K562 (cell line): ENCODE results near the gene CHRM4. TPM values are rescaled to one million over a fixed set of nuclear protein-coding genes. Genes with fewer than 3 reads are reported as not detected.

ENCODE experiments used
- ATAC-seq: fragments of 200-7000 bp; cut with Tn5 transposase; 3 replicates; pipeline ENCODE4 v1.9.1; 2020; ENCODE audit warnings: moderate library complexity
- BruUV-seq: library from RNA; stranded (reverse); fragments of 400-500 nt; replicated peaks from 2 replicates; lab custom pipeline; 2021; lab: Mats Ljungman, UMichigan
- CTCF ChIA-PET: fragments of 300-600 bp; formaldehyde crosslinking; extraction: SDS; loops from one replicate; lab custom pipeline; 2021; ENCODE audit warnings: low intra/inter-chr PET ratio; lab: Yijun Ruan, JAX
- POLR2A ChIA-PET: fragments of 300-600, 350-650 bp; sonication (Branson Sonifier 250); formaldehyde crosslinking; extraction: SDS; loops from one replicate; lab custom pipeline; 2021; ENCODE audit warnings: antibody characterized with exemption, inconsistent platforms; lab: Yijun Ruan, JAX
- DNase-seq, 4 experiments: peaks; one replicate each; pipeline versions ENCODE4 v3.0.0 to v3.0.0-alpha.2; 2011 to 2018; ENCODE audit warnings: low spot score in 3 of 4, mixed read lengths in 3 of 4; ENCODE audit errors: extremely low read depth in 1 of 4
- FAIRE-seq: peaks from 2 replicates; lab custom pipeline; 2011; peaks lifted over from hg19 to GRCh38; lab: Jason Lieb, UNC
- H2AFZ ChIP-seq: 2 replicates; pipeline ENCODE4 v1.6.0; 2011; ENCODE audit warnings: low read depth, low read length, control low read depth, inconsistent platforms
- H3K27ac ChIP-seq: fragments of 200-600 bp; 3 replicates; pipeline ENCODE4 v1.8.0; 2011; ENCODE audit warnings: low read depth, mild to moderate bottlenecking, control low read depth, inconsistent platforms, low read length, moderate library complexity, mixed read lengths; ENCODE audit errors: extremely low read depth
- H3K27me3 ChIP-seq, 2 experiments: fragments of 300-600 bp in 1 of 2; 2 replicates in 1 of 2; 3 replicates in 1 of 2; pipeline versions ENCODE4 v1.6.0 to v1.8.0; 2011; ENCODE audit warnings: inconsistent platforms in 2 of 2, low read length in 2 of 2, mild to moderate bottlenecking in 1 of 2, mixed read lengths in 1 of 2, moderate library complexity in 1 of 2; ENCODE audit not compliant: control insufficient read depth in 2 of 2, insufficient read depth in 2 of 2
- H3K36me3 ChIP-seq: fragments of 300-600 bp; 3 replicates; pipeline ENCODE4 v1.8.0; 2011; ENCODE audit warnings: mild to moderate bottlenecking, low read length, inconsistent platforms; ENCODE audit not compliant: control insufficient read depth, insufficient read depth
- H3K4me1 ChIP-seq, 2 experiments: fragments of 200-600 bp in 1 of 2; replicated peaks in 1 of 2; 2 replicates in 1 of 2; 3 replicates in 1 of 2; pipeline versions ENCODE4 v1.5.1 to v1.8.0; 2011; ENCODE audit warnings: inconsistent platforms in 2 of 2, low read length in 2 of 2, mild to moderate bottlenecking in 1 of 2, mixed read lengths in 1 of 2, moderate library complexity in 1 of 2; ENCODE audit not compliant: control insufficient read depth in 2 of 2, insufficient read depth in 2 of 2
- H3K4me2 ChIP-seq: 2 replicates; pipeline ENCODE4 v1.6.1; 2011; ENCODE audit warnings: low read length, control low read depth, inconsistent platforms, mixed read lengths; ENCODE audit not compliant: insufficient read depth
- H3K4me3 ChIP-seq: fragments of 200-600 bp; sonication (generic), shearing (Covaris generic); 2 replicates; pipeline ENCODE4 v1.5.1; 2016; ENCODE audit warnings: control low read depth, inconsistent platforms
- H3K79me2 ChIP-seq: fragments of 200-600 bp; 3 replicates; pipeline ENCODE4 v1.8.0; 2011; ENCODE audit warnings: low read length, inconsistent platforms; ENCODE audit not compliant: control insufficient read depth, insufficient read depth
- H3K9ac ChIP-seq, 2 experiments: 2 replicates each; pipeline versions ENCODE4 v1.6.0 to v1.6.1; 2011; ENCODE audit warnings: low read depth in 2 of 2, low read length in 2 of 2, control low read depth in 1 of 2, inconsistent platforms in 1 of 2, mild to moderate bottlenecking in 1 of 2, mixed read lengths in 1 of 2; ENCODE audit not compliant: insufficient read depth in 1 of 2
- H3K9me1 ChIP-seq: one replicate; pipeline ENCODE4 v1.6.0; 2011; ENCODE audit warnings: inconsistent platforms, mild to moderate bottlenecking, low read length, moderate library complexity; ENCODE audit not compliant: control insufficient read depth, insufficient read depth
- H3K9me3 ChIP-seq: replicated peaks from 2 replicates; pipeline ENCODE4 v1.5.1; 2011; ENCODE audit warnings: low read depth, low read length, inconsistent platforms; ENCODE audit not compliant: control insufficient read depth, insufficient read depth
- H4K20me1 ChIP-seq: replicated peaks from 2 replicates; pipeline ENCODE4 v1.6.1; 2011; ENCODE audit warnings: low read length, inconsistent platforms, mixed read lengths; ENCODE audit not compliant: control insufficient read depth, insufficient read depth
- BMI1 ChIP-seq: fragments of 150-350 bp; IDR thresholded peaks from 2 replicates; pipeline ENCODE4 v1.6.1; 2014; ENCODE audit warnings: low read length
- BRCA1 ChIP-seq, 2 experiments: fragments of 450-650 bp in 1 of 2; sonication (generic) in 1 of 2; formaldehyde crosslinking in 1 of 2; IDR thresholded peaks; 2 replicates each; pipeline versions ENCODE4 v1.5.0 to v1.6.1; 2017 to 2020; ENCODE audit warnings: mild to moderate bottlenecking in 1 of 2, missing genetic modification reagents in 1 of 2
- E2F1 ChIP-seq: sonication (generic); formaldehyde crosslinking; IDR thresholded peaks from 2 replicates; pipeline ENCODE4 v1.8.1; 2023; ENCODE audit warnings: mild to moderate bottlenecking, missing genetic modification reagents, moderate library complexity
- FIP1L1 ChIP-seq: fragments of 200-400 bp; formaldehyde crosslinking; IDR thresholded peaks from 2 replicates; pipeline ENCODE4 v1.6.1; 2018; ENCODE audit warnings: mild to moderate bottlenecking, low read depth, low read length; ENCODE audit not compliant: poor library complexity, severe bottlenecking
- JUN ChIP-seq, 2 experiments: sonication (generic) in 1 of 2; formaldehyde crosslinking in 1 of 2; IDR thresholded peaks; 2 replicates each; pipeline versions ENCODE4 v1.6.1 to v1.8.0; 2012 to 2022; ENCODE audit warnings: borderline replicate concordance in 2 of 2, mild to moderate bottlenecking in 2 of 2, improper control_type of control experiment in 1 of 2, low read depth in 1 of 2, low read length in 1 of 2, missing genetic modification reagents in 1 of 2
- NCOA4 ChIP-seq: fragments of 450-650 bp; IDR thresholded peaks from 2 replicates; pipeline ENCODE4 v1.6.1; 2018; ENCODE audit warnings: mild to moderate bottlenecking; ENCODE audit not compliant: partially characterized antibody
- POLR2G ChIP-seq: fragments of 200-400 bp; formaldehyde crosslinking; IDR thresholded peaks from 2 replicates; pipeline ENCODE4 v1.6.1; 2017; ENCODE audit warnings: low read depth, mild to moderate bottlenecking, antibody characterized with exemption, low read length, moderate library complexity
- SLC30A9 ChIP-seq: fragments of 250-450 bp; sonication (Bioruptor Pico); IDR thresholded peaks from 2 replicates; pipeline ENCODE4 v1.8.0; 2022; ENCODE audit warnings: mild to moderate bottlenecking, moderate library complexity
- ZNF695 ChIP-seq: fragments of 450-650 bp; formaldehyde crosslinking; IDR thresholded peaks from 2 replicates; pipeline ENCODE4 v1.4.0; 2020; ENCODE audit warnings: mild to moderate bottlenecking, moderate library complexity
- ZSCAN32 ChIP-seq: fragments of 450-650 bp; formaldehyde crosslinking; IDR thresholded peaks from 2 replicates; pipeline ENCODE4 v1.4.0; 2020; ENCODE audit warnings: mild to moderate bottlenecking, moderate library complexity
- WGBS: fragments of 100-300 bp; shearing (Covaris generic); methylation state at CpG from one replicate; pipeline ENCODE4 v1.1.6; 2016; ENCODE audit warnings: low coverage, mixed read lengths; ENCODE audit not compliant: insufficient coverage; ENCODE audit errors: missing lambda C conversion rate; 5-methylcytosine and 5-hydroxymethylcytosine counted together
- in situ Hi-C: fragments of 300-500 bp; cut with MboI; formaldehyde crosslinking; loops from 4 replicates; pipeline ENCODE4 v1.15.0; 2018; ENCODE audit warnings: inconsistent platforms, mixed read lengths
- intact Hi-C: fragments of 100-400 bp; cut with micrococcal nuclease; formaldehyde crosslinking; loops from 2 replicates; pipeline ENCODE4 v1.14.2; 2022
- polyA plus RNA-seq, 8 experiments: library from polyadenylated mRNA; depleted of rRNA in 4 of 8; stranded (reverse) in 5 of 8; unstranded in 3 of 8; fragments of >200 nt; fragmentation: Nextera tagmentation in 2 of 8; fragmentation: Illumina TruSeq in 1 of 8; extraction: Ambion mirVana in 2 of 8; extraction: Trizol in 1 of 8; gene quantifications; 2 replicates each; pipeline versions ENCODE4 v1.2.1 to v1.2.3, GENCODE V29; 2011 to 2014; ENCODE audit warnings: inconsistent platforms in 1 of 8, missing spikeins in 1 of 8
- total RNA-seq, 7 experiments: library from RNA; depleted of rRNA in 6 of 7; stranded (reverse); fragments of >200 nt in 6 of 7; fragmentation: Illumina TruSeq in 2 of 7; extraction: Trizol in 2 of 7; gene quantifications; 2 replicates each; pipeline versions ENCODE4 v1.2.1 to v1.2.3, GENCODE V29; 2011 to 2021; ENCODE audit warnings: low replicate concordance in 1 of 7
- TF ChIP-seq, protein P1 (sequence below): fragments of 250-450 bp; sonication (Bioruptor Pico); IDR thresholded peaks from 2 replicates; pipeline ENCODE4 v1.5.0; 2020; ENCODE audit warnings: mild to moderate bottlenecking, borderline replicate concordance
- TF ChIP-seq, protein P2 (sequence below): sonication (generic); formaldehyde crosslinking; IDR thresholded peaks from 2 replicates; pipeline ENCODE4 v1.5.0; 2020; ENCODE audit warnings: missing genetic modification reagents
- TF ChIP-seq, protein P3 (sequence below): fragments of 250-450 bp; sonication (Bioruptor Pico); IDR thresholded peaks from 2 replicates; pipeline ENCODE4 v1.5.0; 2021

CHRM4 gene
- total and polyA plus RNA-seq, 9 of the 15 experiments (the other 6 are each of a cell fraction or from before 2014, with no cell fraction given): 0.22 to 1.3 (median 0.40) TPM; not detected in 2

GRCh38 chr11:46363455-46364005 lies 28.0 kb downstream of the CHRM4 start (continued):
- TF ChIP-seq E2F1 (CRISPR knock-in tag) (no peak), NCOA4 (no peak), BRCA1 (IDR thresholded peaks at IDR 0.05) (no peak), BRCA1 (CRISPR knock-in tag; IDR thresholded peaks at IDR 0.05) (0 out of 2 replicates have a peak, but pooled peaks have one; percentile 76), FIP1L1 (peak; percentile 38)

DNA sequence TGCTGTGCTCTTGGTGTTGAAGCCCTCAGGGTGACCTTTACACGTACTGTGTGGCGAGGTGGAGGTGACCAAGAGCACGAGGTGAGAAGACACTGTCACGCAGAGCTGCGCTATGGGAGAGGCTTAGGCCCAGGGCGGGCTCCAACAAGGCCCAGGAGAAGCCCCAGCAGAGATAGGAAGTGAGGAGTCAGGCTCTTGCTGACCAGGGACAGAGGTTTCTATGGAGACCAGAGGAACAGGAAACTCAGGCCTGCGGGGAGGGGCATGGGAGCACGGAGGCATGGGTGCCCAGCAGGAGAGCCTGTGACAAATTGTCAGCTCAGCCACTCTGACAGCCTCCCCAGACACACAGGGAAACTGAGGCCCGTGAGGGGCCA lies 28.6 kb downstream of the CHRM4 start:
- H2AFZ ChIP-seq: no peak overlapping the region
- H3K27me3 ChIP-seq: no peaks in the 10 kb centered on the region
- peaks cover 36% of the 10 kb centered on the region; the same call in 2 of the 3 replicates for H3K36me3 ChIP-seq
- H3K4me2 ChIP-seq: no peak overlapping the region
- intact Hi-C loops: no loop called here
- WGBS: 44% methylated on average over 8 of the region's 9 CpGs
- peaks cover 46% of the 10 kb centered on the region for H3K79me2 ChIP-seq
- FAIRE-seq (no peak), DNase-seq (peak in 1 of 4 experiments; percentile 52), ATAC-seq (peak; percentile 8; the same call in 2 of the 3 replicates)
- peak overlapping the region in 1 of 2 experiments; percentile 74; a peak in 2 of 4 replicates for H3K9ac ChIP-seq
- CTCF ChIA-PET: no interaction called here
- no peak overlapping the region for H3K4me3 ChIP-seq
- H3K9me3 ChIP-seq: no peaks in the 10 kb centered on the region
- peak overlapping the region; percentile 63 for H3K27ac ChIP-seq
- no peaks in the 10 kb centered on the region; the same call in 1 of the 2 replicates for H4K20me1 ChIP-seq
- in situ Hi-C loops: no loop called here
- peaks cover 3% of the 10 kb centered on the region for H3K9me1 ChIP-seq
- POLR2A ChIA-PET: interaction anchor here (1.1 to 2.0 kb wide), 2 partner anchors 11 to 29 kb away, joined by 3 to 7 read pairs; no protein-coding TSS in a partner anchor
- no TSS peak for BruUV-seq
- H3K4me1 ChIP-seq: peaks cover 29 to 60% of the 10 kb centered on the region in 2 experiments
- TF ChIP-seq ZSCAN32: no peak
- 0 out of 2 replicates have a peak, but pooled peaks have one; percentile 25 for TF ChIP-seq POLR2G
- no peak for TF ChIP-seq BMI1
- TF ChIP-seq, protein P1, sequence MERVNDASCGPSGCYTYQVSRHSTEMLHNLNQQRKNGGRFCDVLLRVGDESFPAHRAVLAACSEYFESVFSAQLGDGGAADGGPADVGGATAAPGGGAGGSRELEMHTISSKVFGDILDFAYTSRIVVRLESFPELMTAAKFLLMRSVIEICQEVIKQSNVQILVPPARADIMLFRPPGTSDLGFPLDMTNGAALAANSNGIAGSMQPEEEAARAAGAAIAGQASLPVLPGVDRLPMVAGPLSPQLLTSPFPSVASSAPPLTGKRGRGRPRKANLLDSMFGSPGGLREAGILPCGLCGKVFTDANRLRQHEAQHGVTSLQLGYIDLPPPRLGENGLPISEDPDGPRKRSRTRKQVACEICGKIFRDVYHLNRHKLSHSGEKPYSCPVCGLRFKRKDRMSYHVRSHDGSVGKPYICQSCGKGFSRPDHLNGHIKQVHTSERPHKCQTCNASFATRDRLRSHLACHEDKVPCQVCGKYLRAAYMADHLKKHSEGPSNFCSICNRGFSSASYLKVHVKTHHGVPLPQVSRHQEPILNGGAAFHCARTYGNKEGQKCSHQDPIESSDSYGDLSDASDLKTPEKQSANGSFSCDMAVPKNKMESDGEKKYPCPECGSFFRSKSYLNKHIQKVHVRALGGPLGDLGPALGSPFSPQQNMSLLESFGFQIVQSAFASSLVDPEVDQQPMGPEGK (CRISPR knock-in tag): no peak
- no peak for TF ChIP-seq JUN (IDR thresholded peaks at IDR 0.05; ENCODE audit: borderline replicate concordance, low read depth, low read length)
- no peak for TF ChIP-seq JUN (CRISPR knock-in tag; IDR thresholded peaks at IDR 0.05; ENCODE audit: borderline replicate concordance)
- TF ChIP-seq SLC30A9: no peak
- TF ChIP-seq, protein P2, sequence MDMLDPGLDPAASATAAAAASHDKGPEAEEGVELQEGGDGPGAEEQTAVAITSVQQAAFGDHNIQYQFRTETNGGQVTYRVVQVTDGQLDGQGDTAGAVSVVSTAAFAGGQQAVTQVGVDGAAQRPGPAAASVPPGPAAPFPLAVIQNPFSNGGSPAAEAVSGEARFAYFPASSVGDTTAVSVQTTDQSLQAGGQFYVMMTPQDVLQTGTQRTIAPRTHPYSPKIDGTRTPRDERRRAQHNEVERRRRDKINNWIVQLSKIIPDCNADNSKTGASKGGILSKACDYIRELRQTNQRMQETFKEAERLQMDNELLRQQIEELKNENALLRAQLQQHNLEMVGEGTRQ: no peak
- no peak for TF ChIP-seq ZNF695 (CRISPR knock-in tag)
- TF ChIP-seq, protein P3, sequence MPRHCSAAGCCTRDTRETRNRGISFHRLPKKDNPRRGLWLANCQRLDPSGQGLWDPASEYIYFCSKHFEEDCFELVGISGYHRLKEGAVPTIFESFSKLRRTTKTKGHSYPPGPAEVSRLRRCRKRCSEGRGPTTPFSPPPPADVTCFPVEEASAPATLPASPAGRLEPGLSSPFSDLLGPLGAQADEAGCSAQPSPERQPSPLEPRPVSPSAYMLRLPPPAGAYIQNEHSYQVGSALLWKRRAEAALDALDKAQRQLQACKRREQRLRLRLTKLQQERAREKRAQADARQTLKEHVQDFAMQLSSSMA (CRISPR knock-in tag): no peak
